Thyroid gland (tissue), 4 donors: ENCODE measurements around the gene COG2. TPM values are rescaled to one million over a fixed set of nuclear protein-coding genes. Genes with fewer than 3 reads are reported as not detected.

ENCODE experiments used
- DNase-seq, 2 donors: peaks; one replicate each; pipeline ENCODE4 v3.0.0-alpha.2; 2019
- H3K27ac ChIP-seq, 3 donors: fragments of 200-600 bp; sonication (generic); 1 replicate in 2 of 3; 2 replicates in 1 of 3; pipeline ENCODE4 v1.5.1; 2016 to 2019; ENCODE audit warnings: mild to moderate bottlenecking in 1 of 3, moderate library complexity in 1 of 3
- H3K27me3 ChIP-seq: fragments of 200-600 bp; sonication (generic); one replicate; pipeline ENCODE4 v1.5.1; 2019
- H3K36me3 ChIP-seq, 2 donors: fragments of 200-600 bp; sonication (generic); one replicate each; pipeline ENCODE4 v1.5.1; 2016 to 2019
- H3K4me1 ChIP-seq, 2 donors: fragments of 200-600 bp; sonication (generic); one replicate each; pipeline ENCODE4 v1.5.1; 2017 to 2019
- H3K4me3 ChIP-seq, 3 donors: fragments of 200-600 bp; sonication (generic); replicated peaks in 1 of 3; 1 replicate in 2 of 3; 2 replicates in 1 of 3; pipeline ENCODE4 v1.5.1; 2016; ENCODE audit warnings: mild to moderate bottlenecking in 1 of 3
- H3K9me3 ChIP-seq: fragments of 200-600 bp; sonication (generic); one replicate; pipeline ENCODE4 v1.5.1; 2017
- CTCF ChIP-seq, 6 experiments: fragments of 200-600 bp in 3 of 6; fragments of 450-650 bp in 3 of 6; sonication (generic) in 3 of 6; IDR thresholded peaks; one replicate each; pipeline ENCODE4 v1.5.1; 2016 to 2019; ENCODE audit warnings: antibody characterized with exemption in 6 of 6, mild to moderate bottlenecking in 2 of 6, inconsistent platforms in 1 of 6, moderate library complexity in 1 of 6
- POLR2A ChIP-seq, 2 donors: fragments of 450-650 bp; IDR thresholded peaks; one replicate each; pipeline ENCODE4 v1.6.1; 2017; ENCODE audit warnings: antibody characterized with exemption in 2 of 2, mild to moderate bottlenecking in 2 of 2, moderate library complexity in 1 of 2
- WGBS, 2 donors: methylation state at CpG; one replicate each; pipeline ENCODE4 v1.1.5; 2017; 5-methylcytosine and 5-hydroxymethylcytosine counted together
- intact Hi-C: fragments of 100-400 bp; cut with DNase I; formaldehyde crosslinking; loops from one replicate; pipeline ENCODE4 v1.15.1; 2023
- total RNA-seq, 4 donors: library from RNA; depleted of rRNA; stranded (reverse); fragments of >200 nt; gene quantifications; one replicate each; pipeline ENCODE4 v1.2.3, GENCODE V29; 2016

COG2 gene
- total RNA-seq, 4 donors from 2014 or later = 36.3 to 48.1 (median 37.5) TPM

GRCh38 chr1:230618537-230618936 lies 23.7 kb upstream of the COG2 start:
- Histone ChIP-seq H3K27ac (no peak overlapping the region), H3K27me3 (no peaks in the 10 kb centered on the region), H3K36me3 (no peaks in the 10 kb centered on the region), H3K9me3 (no peaks in the 10 kb centered on the region), H3K4me3 (no peak overlapping the region), H3K4me1 (no peaks in the 10 kb centered on the region)
- no peak for DNase-seq
- TF ChIP-seq CTCF (IDR thresholded peaks at IDR 0.05) (no peak), POLR2A (IDR thresholded peaks at IDR 0.05) (no peak)
- intact Hi-C loops = no loop called here
- WGBS, 2 donors = 88 to 97% methylated on average over 2 of the region's 2 CpGs

DNA sequence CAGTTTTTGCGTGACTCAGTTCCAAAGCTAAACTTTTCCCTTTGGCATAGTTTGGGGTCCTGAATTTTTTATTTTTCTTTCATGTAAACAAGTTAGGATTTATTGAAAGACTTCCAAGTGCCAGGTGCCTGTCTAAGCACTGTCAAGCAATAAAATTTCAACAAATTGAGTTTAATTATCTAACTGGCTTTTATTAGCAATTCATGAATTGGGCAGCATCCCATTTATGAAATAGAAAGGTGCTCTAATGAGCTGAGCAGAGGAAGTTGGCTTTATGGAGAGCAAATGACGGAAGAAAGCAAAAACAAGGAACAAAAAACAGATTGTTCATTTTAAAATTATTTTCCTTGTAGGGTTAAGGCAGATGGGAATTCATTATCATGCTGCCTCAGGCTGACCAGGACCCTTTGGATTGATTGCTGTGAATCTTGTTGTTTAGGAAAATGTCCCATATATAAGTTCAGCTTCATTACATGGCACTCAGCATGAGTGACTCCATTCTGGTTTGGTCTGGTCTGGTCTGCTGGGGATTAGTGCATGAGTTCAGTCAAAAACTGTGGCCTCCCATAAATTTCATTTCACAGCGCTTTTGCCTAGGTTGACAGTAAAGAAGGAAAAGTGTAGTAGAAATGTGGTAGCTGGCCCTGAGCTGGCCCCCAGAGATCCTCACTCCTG lies 21.5 kb upstream of the COG2 start:
- Histone ChIP-seq H3K4me3 (no peak overlapping the region), H3K36me3 (no peaks in the 10 kb centered on the region), H3K4me1 (no peaks in the 10 kb centered on the region), H3K27me3 (no peaks in the 10 kb centered on the region), H3K27ac (no peak overlapping the region), H3K9me3 (no peaks in the 10 kb centered on the region)
- no peak for TF ChIP-seq POLR2A (IDR thresholded peaks at IDR 0.05)
- no peak for TF ChIP-seq CTCF (IDR thresholded peaks at IDR 0.05)
- WGBS, 2 donors = 89 to 93% methylated on average over 3 of the region's 3 CpGs
- intact Hi-C loops = no loop called here
- DNase-seq = no peak

DNA sequence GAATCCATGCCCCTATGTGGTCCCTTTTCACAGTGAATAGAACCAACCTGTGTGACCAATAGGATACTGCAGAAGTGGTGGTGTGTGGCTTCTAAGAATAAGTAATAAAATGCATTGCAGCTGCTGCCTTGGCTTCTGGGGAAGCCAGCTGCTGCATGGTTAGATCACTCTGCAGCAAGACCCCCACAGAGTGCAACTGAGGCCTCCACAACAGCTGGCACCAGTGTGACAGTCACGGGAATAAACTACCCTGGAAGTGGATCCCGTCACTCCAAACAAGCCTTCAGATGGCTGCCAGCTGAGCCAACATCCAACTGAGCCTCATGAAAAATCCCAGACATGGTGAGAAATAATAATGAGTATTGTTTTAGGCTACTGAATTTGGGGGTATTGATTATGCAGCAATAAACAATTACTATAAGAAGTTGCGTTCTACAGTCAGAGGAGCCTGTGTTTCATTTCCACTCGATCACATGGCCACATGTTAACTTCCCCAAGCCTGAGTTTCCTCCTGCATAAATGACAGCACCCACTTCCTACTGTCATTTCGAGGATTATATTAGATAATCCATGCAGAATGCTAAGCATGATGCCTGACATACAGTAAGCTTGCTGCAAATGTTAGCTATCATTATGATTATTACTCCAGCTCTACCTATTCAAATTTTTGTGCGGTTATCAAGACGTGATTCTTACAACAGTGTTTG lies 20.8 kb upstream of the COG2 start:
- no peaks in the 10 kb centered on the region for H3K36me3 ChIP-seq
- intact Hi-C loops = no loop called here
- H3K4me1 ChIP-seq = no peaks in the 10 kb centered on the region
- WGBS, 2 donors = 85% methylated on average over 7 of the region's 7 CpGs
- TF ChIP-seq CTCF (IDR thresholded peaks at IDR 0.05) (no peak), POLR2A (IDR thresholded peaks at IDR 0.05) (no peak)
- no peak overlapping the region for H3K4me3 ChIP-seq
- no peaks in the 10 kb centered on the region for H3K27me3 ChIP-seq
- H3K9me3 ChIP-seq = no peaks in the 10 kb centered on the region
- no peak for DNase-seq
- H3K27ac ChIP-seq = no peak overlapping the region

GRCh38 chr1:230622151-230622550 lies 20.1 kb upstream of the COG2 start:
- WGBS, 2 donors = 74 to 80% methylated on average over 4 of the region's 4 CpGs
- no peak for TF ChIP-seq CTCF (IDR thresholded peaks at IDR 0.05)
- TF ChIP-seq POLR2A (IDR thresholded peaks at IDR 0.05) = no peak
- DNase-seq = no peak

GRCh38 chr1:230624097-230624713 lies 18.1 kb upstream of the COG2 start:
- Histone ChIP-seq H3K27me3 (no peaks in the 10 kb centered on the region), H3K9me3 (no peaks in the 10 kb centered on the region), H3K4me1 (no peaks in the 10 kb centered on the region), H3K36me3 (no peaks in the 10 kb centered on the region), H3K27ac (no peak overlapping the region), H3K4me3 (no peak overlapping the region)
- 92 to 93% methylated on average over 19 of the region's 19 CpGs for WGBS, 2 donors
- intact Hi-C loops = no loop called here
- DNase-seq = no peak
- no peak for TF ChIP-seq POLR2A (IDR thresholded peaks at IDR 0.05)
- no peak for TF ChIP-seq CTCF (IDR thresholded peaks at IDR 0.05)

More at GRCh38 chr1:230622151-230622550, 20.1 kb upstream of the COG2 start:
- Histone ChIP-seq H3K27me3 (no peaks in the 10 kb centered on the region), H3K36me3 (no peaks in the 10 kb centered on the region), H3K4me1 (no peaks in the 10 kb centered on the region), H3K4me3 (no peak overlapping the region), H3K27ac (no peak overlapping the region), H3K9me3 (no peaks in the 10 kb centered on the region)
- intact Hi-C loops = no loop called here
